ENCODE measurements around the gene CFAP46.

DNA sequence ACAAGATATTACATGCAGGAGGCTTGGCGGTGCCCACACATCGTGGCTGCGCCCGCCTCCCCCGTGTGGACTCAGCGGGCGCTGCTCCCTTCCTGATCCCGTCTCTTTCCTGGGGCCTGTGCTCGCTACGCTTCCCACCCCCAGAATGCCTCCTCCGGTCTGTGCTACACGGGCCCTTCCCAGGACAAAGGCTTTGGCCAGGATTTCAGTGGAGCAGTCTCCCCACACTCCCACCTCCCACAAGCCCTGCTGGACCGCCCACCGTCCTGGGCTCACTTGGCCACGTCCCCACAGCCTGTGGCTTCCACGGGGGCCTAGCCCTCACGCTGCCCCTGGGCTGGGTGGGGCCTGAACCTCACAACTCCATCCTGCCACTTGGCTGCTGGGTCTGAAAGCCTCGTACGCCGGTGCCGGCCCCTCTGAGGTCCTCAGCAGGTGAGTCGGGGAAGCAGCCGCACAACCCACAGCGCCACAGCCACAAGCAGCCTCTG lies 17.3 kb downstream of the CFAP46 start:
- TF ChIP-seq EZH2 (IDR thresholded peaks at IDR 0.05; ENCODE audit: insufficient read depth, low read length), result no peak
- TF ChIP-seq, protein P1, sequence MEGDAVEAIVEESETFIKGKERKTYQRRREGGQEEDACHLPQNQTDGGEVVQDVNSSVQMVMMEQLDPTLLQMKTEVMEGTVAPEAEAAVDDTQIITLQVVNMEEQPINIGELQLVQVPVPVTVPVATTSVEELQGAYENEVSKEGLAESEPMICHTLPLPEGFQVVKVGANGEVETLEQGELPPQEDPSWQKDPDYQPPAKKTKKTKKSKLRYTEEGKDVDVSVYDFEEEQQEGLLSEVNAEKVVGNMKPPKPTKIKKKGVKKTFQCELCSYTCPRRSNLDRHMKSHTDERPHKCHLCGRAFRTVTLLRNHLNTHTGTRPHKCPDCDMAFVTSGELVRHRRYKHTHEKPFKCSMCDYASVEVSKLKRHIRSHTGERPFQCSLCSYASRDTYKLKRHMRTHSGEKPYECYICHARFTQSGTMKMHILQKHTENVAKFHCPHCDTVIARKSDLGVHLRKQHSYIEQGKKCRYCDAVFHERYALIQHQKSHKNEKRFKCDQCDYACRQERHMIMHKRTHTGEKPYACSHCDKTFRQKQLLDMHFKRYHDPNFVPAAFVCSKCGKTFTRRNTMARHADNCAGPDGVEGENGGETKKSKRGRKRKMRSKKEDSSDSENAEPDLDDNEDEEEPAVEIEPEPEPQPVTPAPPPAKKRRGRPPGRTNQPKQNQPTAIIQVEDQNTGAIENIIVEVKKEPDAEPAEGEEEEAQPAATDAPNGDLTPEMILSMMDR (IDR thresholded peaks at IDR 0.05; ENCODE audit: insufficient read depth, low read depth, low read length), result no peak

All from astrocyte (in vitro differentiated cells and primary cell).